Superior temporal gyrus (tissue), 1 donor: ENCODE data around the gene LRP6.
A peak's percentile ranks its signal among the peaks of the same experiment; 100 is the strongest.

Source experiments
- DNase-seq: peaks from one replicate; pipeline ENCODE4 v3.0.0-alpha.2; 2016; ENCODE audit errors: extremely low spot score

LRP6 gene

DNA sequence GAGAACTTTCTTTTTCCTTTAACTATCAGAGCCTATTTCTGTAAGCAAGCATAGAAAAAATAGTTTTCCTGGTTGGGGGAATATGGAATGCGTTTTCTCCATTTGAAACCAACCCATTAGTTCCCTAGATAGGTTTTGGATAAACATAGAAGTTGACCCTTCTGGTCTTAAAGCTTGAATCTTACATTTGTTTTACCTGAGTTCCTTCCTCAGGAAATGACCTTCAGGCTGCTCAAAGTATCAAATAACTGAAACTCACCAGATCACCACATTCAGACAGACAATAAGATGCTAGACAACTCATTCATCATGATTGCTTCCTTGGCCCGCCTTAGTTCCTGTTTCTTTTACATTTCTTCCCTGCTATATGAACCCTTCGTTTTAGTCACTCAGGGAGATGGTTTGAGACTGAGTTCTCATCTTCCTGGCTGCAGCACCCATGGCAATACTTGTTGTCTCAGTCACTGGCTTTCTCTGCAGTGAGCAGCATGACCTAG is 52.2 kb downstream of the LRP6 start:
- DNase-seq: no peak

GRCh38 chr12:12214201-12214600 is 52.6 kb downstream of the LRP6 start:
- no peak for DNase-seq

GRCh38 chr12:12212769-12213168 is 54.1 kb downstream of the LRP6 start:
- no peak for DNase-seq

DNA sequence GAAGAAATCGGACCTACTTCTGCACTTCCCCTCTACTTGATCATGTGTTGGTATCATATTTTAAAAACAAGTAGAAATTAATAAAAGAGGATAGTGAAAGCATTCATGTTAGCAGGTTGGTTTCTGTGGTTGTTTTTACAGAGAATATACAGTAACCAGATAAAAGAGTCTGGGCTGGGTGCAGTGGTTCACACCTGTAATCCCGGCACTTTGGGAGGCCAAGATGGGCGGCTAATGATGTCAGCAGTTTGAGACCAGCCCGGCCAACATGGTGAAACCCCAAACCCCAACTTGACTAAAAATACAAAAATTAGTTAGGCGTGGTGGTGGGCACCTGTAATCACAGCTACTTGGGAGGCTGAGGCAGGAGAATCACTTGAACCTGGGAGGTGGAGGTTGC is 55.9 kb downstream of the LRP6 start:
- DNase-seq: no peak

GRCh38 chr12:12210416-12210815 is 56.4 kb downstream of the LRP6 start:
- DNase-seq: no peak

DNA sequence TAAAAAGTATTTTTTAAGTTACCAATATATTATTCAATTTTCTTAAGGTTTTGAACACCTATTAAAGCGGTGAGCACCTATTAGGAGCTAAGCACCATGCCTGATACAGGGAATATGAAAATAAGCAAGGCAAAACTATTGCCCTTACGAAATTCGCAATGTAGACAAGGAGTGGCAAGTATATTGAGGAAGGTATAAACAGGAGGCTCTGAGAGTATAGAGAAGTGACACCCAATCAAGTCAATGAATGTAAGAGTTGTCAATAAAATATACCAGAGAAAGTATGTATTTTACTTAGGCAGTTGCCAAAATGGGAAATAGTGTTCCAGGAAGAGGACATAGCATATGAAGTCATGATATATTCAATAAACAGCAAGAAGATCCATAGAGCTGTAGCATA is 57.2 kb downstream of the LRP6 start:
- DNase-seq: no peak

GRCh38 chr12:12209043-12209442 is 57.8 kb downstream of the LRP6 start:
- DNase-seq: no peak

DNA sequence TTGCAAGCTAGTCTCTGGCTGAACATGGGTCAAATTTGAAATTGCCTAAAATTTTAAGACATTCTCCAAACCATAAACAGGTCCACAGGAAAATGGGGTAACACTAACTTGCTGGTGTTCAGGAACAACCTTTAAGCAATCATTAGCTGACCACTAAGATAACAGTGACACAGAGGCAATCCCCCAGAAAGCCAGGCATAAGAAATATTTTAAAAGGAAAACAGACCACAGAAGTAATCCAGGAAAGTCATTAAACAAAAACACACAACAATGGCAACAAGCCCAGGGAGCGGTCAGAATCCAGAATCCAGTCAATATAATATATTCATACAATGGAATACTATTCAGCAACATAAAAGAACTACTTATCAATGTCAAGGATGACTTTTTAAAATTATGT is 59.1 kb downstream of the LRP6 start:
- no peak for DNase-seq

DNA sequence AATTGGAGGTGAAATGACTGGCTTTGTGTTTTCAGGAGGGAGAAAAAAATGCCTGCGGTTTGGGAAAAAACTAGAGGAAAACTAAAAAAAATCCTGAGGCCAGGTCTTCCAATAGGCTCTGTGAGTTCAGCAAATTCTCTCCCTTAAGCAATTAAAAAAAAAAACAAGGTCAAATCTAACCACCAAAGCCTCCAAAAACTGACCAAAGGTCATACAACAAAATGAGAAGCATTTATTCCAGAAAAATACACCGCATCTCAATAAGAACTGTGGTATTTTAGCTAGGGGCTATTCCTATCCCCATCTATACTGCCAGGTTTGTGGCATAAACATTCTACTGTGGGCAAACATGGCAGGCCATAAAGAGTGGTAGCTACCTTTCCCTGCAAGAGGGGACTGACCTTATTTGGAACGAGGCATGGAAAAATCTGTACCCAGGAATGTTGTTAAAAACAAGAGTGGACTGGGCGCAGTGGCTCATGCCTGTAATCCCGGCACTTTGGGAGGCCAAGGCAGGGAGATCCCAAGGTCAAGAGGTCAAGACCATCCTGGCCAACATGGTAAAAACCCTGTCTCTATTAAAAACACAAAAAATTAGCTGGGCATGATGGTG is 60.0 kb downstream of the LRP6 start:
- DNase-seq: no peak

GRCh38 chr12:12202747-12203146 is 64.1 kb downstream of the LRP6 start:
- no peak for DNase-seq

GRCh38 chr12:12202105-12202504 is 64.7 kb downstream of the LRP6 start:
- no peak for DNase-seq

DNA sequence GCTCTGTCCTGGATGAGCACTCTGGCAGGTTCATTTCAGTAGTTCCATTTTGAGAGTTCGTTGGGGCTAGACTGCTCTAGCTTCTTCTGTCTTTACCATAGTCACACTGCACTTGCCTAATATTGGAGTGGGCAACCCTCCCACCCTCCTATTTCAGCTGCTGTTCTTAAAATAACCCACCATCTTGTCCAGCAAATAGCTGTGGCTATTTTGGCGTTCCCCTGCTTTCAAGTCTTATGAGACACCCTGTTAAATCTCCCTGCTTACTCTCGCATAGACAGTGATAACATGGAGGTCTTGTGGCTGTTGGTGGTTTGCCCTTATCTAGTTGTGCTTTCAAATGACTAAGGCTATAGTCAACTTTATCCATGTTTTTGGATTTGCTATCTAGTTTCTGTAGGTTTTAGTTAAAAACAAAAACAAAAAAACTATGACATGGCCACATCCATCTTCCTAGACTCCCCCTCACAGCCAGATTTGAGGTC is 65.5 kb downstream of the LRP6 start:
- DNase-seq: no peak

DNA sequence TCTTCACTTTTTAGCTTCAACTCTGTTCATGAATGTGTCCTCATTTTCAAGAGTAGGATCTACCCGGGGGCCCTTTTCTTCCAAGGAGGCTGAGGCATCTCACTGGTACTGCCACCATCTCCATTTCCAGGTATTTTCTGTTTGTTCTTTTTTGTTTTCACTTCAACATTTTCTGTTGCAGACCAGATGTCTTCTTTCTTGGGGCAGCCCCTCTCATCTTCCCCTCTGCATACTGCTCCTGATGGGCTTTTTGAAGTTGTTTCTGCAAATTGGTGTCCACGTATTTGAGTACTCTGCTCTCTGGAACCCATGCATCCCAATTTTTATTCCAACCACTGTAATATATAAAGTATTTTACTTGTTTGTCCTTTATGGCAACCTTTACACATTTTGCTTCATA is 66.5 kb downstream of the LRP6 start:
- no peak for DNase-seq

- DNase-seq: no peak
Measured at GRCh38 chr12:12198124-12198523, 68.7 kb downstream of the LRP6 start.

DNA sequence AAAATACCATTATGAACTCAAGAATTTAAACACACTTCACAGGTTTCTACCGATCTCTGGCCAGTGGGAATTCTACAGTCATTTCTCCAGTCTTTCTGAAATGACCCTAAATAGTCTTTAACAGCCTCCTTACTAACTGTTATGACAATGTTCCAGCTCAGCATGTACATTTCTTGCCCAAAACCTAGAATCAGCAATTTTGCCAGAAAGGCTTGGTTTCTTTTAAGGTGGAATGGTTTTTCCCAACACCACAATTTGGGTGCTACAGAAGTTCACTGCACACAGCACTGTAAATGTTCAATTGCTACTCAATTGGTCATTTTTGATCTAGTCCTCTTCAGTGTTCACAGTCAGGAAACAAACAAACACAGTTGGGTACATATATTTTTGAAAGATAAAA is 69.7 kb downstream of the LRP6 start:
- no peak for DNase-seq

DNA sequence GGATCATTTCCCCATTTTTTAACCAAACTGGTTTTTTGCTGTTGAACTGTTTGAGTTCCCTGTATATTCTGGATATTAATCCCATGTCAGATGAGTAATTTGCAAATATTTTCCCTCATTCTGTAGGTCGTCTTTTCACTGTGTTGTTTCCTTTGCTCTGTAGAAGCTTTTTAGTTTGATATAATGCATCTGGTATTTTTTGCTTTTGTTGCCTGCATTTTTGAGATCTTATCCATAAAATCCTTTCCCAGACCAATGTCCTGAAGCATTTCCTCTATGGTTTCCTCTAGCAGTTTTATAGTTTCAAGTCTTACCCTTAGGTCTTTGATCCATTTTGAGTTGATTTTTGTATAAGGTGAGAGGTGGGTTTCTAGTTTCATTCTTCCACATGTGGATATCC is 71.3 kb downstream of the LRP6 start:
- DNase-seq: no peak

DNA sequence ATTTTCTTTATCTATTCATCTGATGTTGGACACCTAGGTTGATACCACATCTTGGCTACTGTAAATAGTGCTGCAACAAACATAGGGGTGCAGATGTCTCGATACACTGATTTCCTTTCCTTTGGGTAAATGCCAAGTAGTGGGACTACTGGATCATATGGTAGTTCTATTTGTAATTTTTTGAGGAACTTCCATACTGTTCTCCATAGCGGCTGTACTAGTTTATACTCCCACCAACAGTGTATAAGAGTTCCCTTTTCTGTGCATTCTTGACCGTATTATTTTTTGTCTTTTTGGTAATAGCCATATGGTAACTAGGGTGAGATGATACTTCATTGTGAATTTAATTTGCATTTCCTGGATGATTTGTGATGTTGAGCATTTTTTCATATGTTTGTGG is 71.8 kb downstream of the LRP6 start:
- no peak for DNase-seq

- DNase-seq: no peak
Measured at GRCh38 chr12:12194206-12194605, 72.6 kb downstream of the LRP6 start.

DNA sequence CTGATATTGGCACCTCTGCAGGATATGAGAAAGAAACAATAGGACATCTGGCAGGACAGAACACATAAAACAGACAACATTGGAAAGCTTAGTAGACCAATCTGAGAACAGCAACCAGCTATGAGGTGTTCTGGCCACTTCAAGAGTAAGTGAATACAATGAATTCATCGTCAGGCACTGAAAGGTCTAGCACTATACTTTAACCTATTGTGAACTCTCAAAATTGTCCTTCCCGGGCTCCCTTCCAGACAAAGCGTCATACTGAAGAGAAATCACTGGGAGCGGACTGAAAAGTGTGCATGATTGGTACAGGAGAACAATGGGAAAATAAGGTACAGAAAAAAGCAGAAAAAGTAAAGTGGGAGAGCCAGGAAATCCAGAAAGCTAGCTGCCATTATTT is 75.8 kb downstream of the LRP6 start:
- DNase-seq: no peak

- no peak for DNase-seq
Measured at GRCh38 chr12:12190087-12190809, 76.6 kb downstream of the LRP6 start.

GRCh38 chr12:12185414-12185813 is 81.4 kb downstream of the LRP6 start:
- no peak for DNase-seq

DNA sequence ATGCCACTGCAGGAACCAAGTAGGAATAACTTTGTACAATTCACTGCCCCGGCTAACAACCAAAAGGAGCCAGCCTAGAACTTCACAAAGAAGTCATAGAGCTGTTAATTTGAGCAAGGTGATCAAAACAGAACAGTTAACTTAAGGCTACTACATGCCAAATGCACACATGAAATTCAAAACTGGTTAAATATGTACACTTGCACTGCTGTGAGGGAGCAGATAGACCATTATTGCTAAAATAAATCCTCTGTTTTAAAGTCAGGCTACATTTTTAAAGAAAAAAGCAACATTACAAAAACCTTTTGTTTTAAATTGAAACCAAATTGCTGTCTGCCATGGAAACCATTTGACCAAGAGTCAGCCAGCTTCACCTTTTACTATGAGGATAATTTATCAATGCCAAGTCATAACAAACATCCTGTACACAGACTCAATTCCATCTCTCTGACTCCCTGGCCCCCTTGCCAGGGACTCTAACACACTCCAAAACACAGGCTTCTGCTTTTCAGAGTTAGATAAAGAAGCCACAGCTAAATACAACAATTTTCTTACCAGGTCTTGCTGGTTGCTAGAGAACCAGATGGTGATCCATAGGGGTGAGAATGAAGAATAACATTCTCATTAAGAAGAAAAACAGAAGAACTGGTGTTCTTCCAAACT is 84.0 kb downstream of the LRP6 start:
- DNase-seq: peak; percentile 52

- DNase-seq: no peak
Measured at GRCh38 chr12:12181511-12181910, 85.3 kb downstream of the LRP6 start.
